HG03571 (cell line): ENCODE results near the gene SGK2.
A peak's percentile ranks its signal among the peaks of the same experiment; 100 is the strongest.

Experiments used
- ATAC-seq: cut with Tn5 transposase; IDR thresholded peaks from one replicate; pipeline ENCODE4 v1.9.1; 2021; ENCODE audit not compliant: unreplicated experiment

SGK2 gene

DNA sequence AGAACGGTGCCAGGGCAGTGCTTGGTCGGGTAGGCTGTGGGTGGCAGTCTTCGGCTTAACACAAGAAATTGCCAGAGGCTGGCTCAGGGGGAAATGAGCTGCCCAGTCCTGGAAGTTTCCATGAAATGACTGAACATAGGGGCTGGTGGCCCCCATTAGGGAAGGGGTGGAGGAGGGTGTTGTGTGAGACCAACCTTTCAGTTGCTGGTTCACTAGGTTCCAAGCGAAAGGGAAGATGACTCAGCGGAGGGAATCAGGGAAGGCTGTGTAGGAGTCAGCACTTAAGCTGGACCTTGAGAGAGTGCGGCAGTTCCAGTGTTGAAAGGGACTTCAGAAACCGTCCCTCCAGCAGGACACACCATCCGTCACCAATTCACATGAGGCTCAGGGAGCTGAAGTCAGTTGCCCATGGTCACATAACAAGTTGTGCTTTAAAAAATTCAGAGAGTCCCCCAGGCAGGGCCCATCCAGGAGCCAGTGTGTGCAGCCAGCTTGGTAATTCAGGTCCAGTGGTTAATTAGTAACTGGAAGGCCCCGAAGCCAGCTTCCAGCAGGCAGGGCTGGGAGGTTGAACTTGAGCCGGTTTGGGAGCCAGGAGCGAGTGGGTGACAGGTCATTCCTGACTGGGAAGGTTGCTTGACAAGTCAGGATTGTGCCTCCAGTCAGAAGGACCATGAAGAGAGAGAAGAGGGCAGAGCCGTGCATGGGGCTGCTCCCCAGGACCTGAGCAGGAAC is at the start of gene SGK2:
SGK2 (plus strand) TSS at position 616 of the 735 bp plus-strand sequence. CDS start 7,469 bp downstream, outside the sequence.
- no peak for ATAC-seq

DNA sequence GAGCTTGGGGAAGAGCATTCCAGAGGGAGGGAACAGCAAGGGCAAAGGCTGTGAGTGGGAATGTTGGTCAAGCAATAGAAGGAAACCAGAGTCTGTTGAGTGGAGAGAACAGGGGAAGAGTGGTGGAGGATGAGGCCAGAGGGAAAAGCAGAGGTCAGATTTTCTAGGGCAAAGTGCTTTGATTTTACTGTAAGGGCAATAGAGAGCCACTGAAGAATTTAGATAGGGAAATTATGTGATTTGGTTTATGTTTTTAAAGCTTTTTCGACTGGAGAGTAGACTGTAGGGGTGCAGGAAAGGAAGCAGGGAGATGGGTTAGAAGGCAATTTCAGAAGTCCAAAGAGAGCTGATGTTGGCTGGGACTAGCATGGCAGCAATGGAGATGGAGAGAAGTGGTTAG is 46.9 kb upstream of the SGK2 start:
- ATAC-seq = no peak

DNA sequence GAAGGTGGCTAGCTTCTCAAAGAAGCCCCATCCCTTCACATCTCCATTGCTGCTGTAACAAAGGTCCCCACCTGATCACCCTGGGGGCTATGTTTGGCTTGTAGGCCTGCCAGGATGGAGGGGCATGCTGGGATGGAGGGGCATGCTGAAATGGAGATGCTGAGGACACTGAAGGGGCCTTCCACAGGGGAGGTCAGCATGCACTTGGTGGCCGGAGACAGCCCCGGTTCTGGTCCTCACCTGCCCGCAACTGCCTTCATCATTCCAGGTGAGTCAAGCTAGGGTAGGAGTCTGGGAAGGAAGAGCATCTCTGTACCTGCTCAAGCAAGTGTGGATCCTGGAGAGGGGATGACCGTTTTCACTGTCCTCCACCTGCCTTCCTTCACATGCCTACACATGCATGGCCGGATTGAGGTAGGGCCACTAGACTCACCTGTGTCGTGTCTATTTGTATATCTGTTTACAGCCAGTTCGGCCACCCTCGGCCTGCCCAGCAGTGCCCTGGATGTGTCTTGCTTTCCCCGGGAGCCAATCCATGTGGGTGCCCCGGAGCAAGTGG is 45.4 kb upstream of the SGK2 start:
- no peak for ATAC-seq

DNA sequence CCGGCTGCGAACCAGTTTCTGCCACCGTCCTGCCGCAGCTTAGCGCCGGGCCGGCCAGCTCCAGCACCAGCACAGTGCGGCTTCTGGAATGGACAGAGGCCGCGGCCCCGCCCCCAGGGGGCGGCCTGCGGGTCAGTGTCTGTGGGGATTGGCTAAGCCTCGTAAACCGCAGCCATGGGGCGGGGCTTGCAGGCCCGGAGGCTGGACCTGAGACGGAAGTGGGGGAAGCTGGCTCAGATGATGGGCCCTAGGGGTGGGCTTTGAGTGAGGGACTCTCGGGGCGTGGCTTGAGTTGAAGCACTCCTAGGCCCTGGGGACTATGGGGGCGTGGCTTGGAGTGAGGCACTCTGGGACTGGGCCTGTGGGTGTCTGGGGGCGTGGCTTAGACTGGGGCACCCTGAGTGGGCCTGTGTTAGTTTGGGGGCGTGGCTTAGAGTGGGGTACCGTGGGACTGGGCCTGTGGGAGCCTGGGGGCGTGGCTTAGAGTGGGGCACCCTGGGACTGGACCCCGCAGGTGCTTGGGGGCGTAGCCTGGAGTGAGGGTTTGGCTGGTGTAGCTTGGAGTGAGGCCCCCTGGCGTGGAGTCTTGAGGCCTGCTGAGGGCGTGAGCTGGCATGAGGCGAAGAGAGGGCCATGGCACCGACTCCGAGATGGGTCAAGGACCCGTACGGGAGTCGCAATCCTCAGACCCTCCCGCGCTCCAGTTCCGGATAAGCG is 44.7 kb upstream of the SGK2 start:
- peak; percentile 80 for ATAC-seq

DNA sequence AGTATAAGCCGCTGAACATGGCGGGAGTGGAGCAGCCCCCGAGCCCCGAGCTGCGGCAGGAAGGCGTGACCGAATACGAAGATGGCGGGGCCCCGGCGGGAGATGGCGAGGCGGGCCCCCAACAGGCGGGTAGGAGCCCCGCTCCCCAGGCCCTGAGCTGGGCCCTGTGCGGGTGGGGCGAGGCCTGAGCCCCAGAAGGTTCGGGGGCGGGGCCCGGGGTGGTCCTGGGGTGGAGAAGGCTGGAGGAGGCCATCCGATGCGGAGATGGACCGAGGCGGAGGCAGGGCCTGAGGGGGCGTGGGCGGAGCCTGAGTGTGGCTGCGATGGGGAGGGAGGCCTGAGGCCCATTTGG is 44.2 kb upstream of the SGK2 start:
- ATAC-seq = peak; percentile 21

DNA sequence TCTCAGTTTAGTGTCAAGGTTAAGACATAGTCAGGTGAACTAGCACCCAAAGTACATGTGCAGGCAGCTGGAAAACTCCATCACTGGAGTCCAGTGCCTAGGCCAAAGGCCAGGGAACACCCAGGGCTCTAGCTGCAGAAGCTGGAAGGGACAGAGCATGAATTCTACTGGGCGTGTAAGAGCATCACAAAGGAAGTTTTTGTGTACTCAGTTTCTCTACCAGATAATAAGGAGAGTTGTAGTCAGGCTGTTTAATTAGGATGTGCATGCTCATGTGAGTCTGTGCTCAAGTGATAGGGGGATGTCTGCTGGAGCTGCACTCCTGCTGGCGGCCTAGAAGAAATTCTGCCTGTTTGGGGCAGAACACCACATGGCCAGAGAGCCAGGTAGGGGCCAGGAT is 43.2 kb upstream of the SGK2 start:
- no peak for ATAC-seq

DNA sequence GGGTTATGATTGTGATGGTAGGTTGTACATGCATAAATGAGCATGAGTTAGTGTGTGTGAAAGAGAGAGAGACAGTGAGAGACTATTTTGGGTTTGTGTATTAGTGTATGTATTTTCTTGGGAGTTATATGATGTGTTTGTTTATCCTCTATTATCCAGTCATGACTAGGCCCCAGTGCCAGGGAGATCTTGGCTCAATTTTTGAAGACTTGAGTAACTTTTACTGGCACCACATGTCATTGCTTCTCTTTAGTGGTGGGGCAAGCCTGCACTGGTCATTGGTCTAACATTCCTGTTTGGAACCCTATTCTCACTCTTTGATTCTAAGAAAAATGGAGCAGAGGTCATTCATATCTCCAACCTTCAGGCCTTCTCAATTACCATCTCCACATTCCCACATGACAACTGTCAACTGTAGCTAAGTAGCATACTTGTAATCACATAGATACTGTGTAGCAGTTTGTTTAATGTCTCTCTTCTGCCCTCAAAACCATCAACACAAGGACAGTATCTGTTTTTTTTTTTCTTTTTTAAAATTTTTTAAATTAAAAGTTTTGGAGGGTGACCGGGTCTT is 42.5 kb upstream of the SGK2 start:
- ATAC-seq = no peak

DNA sequence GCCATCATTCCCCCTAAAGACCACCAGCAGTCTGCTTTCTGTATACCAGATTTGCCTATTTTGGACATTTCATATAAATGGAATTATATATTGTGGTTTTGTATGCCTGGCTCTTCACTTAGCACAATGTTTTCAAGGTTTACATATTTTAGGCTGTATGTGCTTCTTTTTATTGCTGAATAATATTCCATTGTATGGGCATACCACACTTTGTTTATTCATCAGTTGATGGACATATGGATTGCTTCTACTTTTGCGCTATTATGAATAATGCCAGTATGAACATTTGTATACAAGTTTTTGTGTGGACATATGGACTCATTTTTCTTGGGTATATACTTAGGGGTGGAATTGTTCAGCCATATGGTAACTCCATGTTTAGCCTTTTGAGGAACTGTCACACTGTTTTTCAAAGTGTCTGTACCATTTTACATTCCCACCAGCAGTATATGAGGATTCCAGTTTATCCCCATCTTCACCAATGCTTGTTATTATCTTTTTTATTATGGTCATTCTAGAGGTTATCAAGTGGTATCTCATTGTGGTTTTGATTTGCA is 38.7 kb upstream of the SGK2 start:
- no peak for ATAC-seq

DNA sequence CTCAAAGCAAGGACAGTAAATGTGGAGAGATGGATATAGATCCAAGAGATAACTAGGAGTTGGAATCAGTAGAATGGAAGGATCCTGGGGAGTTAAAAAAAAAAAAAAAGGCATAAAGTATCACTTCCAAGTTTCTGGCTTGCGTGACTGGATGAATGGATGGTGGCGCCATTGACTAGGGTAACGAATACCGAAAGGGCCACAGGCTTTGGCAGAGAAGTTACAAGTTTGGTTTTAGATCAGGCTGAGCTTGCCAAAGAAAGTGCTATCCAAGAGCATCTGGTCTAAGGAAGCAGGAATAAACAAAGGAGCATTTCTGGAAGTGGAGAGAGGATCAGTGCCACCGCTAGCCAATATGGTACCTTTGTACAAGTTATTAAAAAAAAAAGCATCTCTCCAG is 33.8 kb upstream of the SGK2 start:
- no peak for ATAC-seq

DNA sequence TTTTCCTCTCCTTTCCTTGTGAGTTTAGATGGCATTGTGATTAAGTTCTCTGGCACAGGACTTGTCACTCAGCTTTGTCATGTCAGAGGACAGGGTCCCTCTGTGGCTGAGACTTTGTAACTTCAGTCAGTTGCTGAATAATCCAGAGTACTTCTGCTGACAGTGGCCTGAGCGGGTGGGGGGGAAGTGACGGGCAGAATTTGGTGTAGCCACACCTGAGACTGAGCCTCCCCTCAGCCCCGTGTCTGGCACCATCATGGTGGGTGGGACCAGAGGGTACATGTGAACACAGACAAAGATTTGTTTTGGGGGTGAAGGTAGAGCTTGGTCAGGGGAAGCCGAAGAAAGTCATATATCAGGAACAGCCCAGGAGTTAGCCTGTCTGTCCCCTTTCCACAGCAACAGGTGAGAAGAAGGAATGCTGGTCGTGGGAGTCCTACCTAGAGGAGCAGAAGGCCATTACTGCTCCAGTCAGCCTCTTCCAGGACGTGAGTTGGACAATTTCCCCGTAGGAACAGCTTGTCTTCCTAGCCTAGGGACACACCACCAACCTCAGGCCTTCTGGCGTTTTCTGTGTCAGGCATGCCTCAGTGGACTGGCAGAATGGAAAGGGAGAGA is 30.5 kb upstream of the SGK2 start:
- no peak for ATAC-seq

DNA sequence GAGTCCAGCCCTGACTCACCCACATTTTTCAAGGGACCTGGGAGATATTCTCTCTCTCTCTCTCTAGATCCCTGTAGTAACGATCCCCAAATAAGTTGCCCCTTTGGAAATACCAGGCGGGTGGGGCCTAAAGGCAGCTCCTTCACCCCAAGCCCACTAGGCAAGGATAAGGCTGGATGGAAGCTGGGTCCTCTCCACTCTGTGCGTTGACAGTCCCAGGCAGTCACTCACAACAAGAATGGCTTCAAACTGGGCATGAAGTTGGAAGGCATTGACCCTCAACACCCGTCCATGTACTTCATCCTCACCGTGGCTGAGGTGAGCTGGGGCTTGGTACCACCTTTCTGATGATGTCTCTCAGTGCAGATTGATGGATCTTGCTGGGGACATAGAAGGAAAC is 29.8 kb upstream of the SGK2 start:
- no peak for ATAC-seq

DNA sequence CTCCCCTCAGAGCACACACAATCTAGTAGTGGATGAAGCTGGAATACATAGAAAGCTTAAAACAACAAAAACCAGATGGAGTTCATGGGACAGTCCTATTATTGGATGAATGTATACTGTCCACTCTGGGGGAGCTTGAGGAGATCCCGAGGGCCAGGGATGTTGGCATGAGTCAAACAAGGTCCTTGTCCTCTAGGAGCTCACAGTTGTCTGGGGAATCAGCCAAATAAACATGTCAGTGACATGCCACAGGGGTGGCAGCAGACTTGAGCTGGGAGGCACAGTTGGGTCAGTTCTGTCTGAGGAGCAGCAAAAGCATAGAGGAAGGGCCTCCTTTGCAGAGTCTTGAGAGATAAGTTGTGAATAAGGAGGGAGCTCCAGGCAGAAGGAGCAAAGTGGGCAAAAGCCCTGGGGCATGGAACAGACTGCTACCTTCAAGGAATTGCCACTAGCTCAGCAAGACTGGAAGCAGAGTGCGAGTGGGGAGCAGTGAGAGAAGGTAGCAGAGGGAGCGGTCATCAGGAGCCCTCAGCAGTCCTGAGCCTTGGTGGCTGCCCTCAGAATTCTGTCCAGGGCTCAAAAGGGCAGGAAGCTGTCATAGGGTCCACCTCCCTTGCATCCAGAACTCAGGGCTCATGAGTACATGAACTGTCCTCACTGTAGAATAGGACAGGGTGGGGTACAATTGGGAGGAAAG is 29.2 kb upstream of the SGK2 start:
- ATAC-seq = no peak

DNA sequence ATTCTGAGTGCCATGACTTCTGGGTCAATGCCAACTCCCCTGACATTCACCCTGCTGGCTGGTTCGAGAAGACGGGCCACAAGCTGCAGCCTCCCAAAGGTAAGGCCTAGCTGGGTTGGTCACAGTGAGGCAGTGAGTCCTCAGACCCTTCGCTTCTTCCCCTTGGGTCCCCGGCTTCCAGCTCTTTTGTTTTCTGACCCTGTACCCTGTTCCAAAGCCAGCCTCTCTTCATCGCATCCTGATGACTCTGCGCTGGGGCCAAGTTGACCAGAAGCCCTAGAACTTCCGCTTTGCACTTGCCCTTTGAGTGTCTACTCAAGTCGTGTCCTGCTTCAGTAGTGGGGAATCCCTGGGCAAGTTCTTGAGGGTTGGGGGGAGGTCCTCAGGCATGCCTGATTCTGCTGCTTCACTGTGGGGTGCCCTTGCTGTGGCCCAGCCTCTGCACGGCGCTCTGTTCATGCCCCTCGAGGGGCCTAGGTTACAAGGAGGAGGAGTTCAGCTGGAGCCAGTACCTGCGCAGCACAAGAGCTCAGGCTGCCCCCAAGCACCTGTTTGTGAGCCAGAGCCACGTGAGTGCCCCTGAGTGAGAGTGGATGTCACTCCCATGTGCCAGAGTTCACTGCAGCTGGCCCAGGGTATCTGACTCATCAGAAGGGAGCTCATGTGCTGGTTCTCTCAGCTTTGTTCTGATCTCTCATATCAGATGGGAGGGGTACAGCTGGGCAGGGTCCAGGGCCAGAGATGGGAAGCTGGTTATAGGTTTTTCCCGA is 28.3 kb upstream of the SGK2 start:
- no peak for ATAC-seq

DNA sequence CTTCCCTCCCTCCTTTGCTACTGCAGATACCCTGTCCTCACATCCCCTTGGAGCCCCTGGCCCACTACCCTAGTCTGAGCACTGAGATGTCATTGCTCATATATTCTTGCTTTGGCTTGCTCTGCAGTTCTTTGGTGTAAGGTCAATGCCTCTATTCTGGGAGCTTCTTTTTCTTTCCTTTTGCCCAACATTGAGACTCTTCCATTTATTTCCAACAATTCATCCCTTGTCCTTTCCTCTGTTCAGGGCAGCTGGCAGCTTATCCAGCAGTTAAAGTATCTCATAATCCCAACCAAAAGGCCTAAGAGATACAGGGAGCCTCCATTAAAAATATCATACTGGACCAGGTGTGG is 27.8 kb upstream of the SGK2 start:
- ATAC-seq = no peak

DNA sequence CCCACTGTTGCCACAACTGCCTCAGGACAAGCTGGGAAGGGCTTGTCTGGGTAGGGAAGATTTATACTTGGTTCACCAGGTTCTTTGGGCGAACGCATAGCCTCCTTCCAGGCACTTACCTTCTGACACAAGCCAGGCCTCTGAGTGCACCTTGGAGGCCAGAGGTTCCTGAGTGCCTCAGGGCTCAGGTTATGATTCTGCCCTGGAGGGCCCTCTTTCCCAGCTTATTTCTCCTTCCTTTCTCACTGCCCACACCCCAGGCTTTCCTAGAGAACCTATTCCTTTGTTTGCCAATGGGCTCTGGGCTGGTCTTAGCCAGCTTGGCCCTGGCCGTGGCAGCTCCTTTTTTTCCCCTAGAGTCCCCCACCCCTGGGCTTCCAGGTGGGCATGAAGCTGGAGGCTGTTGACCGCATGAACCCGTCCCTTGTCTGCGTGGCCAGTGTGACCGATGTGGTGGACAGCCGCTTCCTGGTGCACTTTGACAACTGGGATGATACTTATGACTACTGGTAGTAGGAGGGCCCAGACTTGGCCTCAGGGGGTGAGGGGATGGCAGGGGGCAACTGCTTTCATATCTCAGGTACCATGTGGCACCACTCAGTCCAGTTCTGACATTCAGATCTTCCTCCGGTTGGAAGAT is 26.3 kb upstream of the SGK2 start:
- ATAC-seq = no peak

DNA sequence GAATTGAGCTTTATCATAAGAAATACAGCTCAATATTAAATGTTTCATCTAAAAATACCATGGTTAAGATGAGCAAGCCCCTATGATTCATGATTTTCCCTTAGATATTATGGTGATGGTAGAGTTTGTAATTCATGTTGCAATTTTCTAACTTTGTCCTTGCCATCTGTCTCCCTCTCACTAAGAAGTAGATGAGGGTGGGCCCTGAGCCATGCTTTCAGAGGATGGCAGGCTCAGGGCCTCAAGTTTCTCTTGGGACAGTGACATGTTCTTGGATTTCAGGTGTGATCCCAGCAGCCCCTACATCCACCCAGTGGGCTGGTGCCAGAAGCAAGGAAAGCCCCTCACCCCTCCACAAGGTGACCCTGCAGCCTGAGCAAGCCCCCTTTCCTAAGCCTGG is 25.8 kb upstream of the SGK2 start:
- ATAC-seq = no peak

DNA sequence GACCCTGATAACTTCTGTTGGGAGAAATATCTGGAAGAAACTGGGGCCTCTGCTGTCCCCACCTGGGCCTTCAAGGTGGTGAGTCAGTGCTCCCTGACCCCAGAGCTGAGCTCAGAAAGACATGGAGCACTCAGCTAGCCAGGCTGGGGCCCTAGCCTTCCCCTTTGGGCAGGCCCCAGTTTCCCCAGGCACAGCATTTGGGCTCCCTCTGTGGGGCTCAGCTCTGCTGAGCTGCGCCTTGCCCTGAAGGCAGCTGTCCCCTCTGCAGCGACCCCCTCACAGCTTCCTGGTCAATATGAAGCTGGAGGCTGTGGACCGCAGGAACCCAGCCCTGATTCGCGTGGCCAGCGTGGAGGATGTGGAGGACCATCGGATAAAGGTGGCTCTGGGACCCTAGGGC is 24.8 kb upstream of the SGK2 start:
- no peak for ATAC-seq

DNA sequence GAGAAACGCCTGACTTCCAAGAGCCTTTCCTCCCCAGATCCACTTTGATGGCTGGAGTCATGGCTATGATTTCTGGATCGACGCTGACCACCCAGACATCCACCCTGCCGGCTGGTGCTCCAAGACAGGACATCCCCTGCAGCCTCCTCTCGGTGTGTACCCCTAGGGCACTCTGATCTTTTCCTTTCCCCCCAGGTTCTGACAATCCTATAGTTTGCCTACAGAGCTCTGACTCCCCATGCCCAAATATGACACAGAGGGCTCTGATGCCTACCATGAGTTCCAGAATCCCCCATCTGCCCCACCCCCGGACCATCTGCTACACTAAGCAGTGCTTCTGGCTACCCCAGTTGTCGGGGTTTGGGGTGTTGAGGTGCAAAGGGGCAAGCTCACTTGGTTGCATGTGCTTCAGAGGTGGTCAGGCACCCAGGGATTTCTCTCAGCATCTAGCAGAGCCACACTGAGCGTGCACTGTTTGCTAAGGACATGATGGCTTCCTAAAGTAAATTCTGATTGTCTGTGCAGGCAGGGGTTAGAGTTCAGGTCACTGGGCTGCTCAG is 24.0 kb upstream of the SGK2 start:
- no peak for ATAC-seq

DNA sequence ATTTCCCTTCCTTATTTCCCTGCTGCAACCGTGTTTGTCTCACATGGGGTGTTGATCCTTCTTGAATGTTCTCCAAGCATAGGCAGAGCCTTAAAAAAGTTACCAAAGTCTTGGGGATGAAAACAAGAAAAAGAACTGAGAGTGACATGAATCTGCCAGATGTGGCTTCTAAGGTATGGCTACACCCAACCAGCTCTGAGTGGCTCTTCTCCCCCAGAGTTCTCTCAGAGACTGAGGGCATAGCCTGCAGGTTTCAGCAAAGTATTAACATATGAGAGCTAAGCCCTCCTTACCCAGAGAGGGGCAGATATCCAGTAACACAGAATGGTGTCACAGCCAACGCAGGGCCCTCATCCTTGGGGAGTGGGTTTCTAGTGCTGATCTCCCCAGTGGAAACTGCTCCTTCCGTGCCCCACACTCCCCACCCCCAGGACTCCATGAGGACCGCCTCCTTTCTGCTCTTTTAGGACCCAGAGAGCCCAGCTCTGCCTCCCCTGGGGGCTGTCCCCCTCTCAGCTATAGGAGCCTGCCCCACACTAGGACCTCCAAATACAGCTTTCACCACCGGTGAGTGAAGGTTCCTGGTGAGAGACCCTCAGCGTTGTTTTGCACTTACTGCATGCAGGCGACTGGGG is 23.3 kb upstream of the SGK2 start:
- ATAC-seq = no peak
